ENCODE data around the gene ZNF710. TPM values are rescaled to one million over a fixed set of nuclear protein-coding genes. Genes with fewer than 3 reads are reported as not detected.

ZNF710 gene
- total and polyA plus RNA-seq, 9 of the 15 experiments (the other 6 are each of a cell fraction or from before 2014, with no cell fraction given): 0.56 to 14.2 (median 5.2) TPM

GRCh38 chr15:90080818-90081393 is 79.8 kb downstream of the ZNF710 start:
- H3K4me1 ChIP-seq (replicated peaks in 1 of 2; ENCODE audit: control insufficient read depth in 2 of 2, insufficient read depth in 2 of 2, low read length in 2 of 2): peaks cover 0 to 24% of the 10 kb centered on the region in 2 experiments; a peak in 1 of 5 replicates
- no peaks in the 10 kb centered on the region for H4K20me1 ChIP-seq (replicated peaks; ENCODE audit: control insufficient read depth, insufficient read depth, low read length)
- POLR2A ChIA-PET: interaction anchor here (0.6 to 1.3 kb wide), 3 partner anchors 17 to 78 kb away, joined by 3 to 6 read pairs (median 4); no protein-coding TSS in a partner anchor
- ATAC-seq (no peak), FAIRE-seq (no peak), DNase-seq (ENCODE audit: extremely low read depth in 1 of 4, low spot score in 3 of 4) (no peak)
- no peaks in the 10 kb centered on the region for H3K9me3 ChIP-seq (replicated peaks; ENCODE audit: control insufficient read depth, insufficient read depth, low read depth, low read length)
- intact Hi-C loops (cut with micrococcal nuclease) (no loop called here), in situ Hi-C loops (cut with MboI) (no loop called here)
- no peaks in the 10 kb centered on the region for H3K9me1 ChIP-seq (ENCODE audit: control insufficient read depth, insufficient read depth, low read length)
- peaks cover 23% of the 10 kb centered on the region; the same call in 2 of the 3 replicates for H3K36me3 ChIP-seq (ENCODE audit: control insufficient read depth, insufficient read depth, low read length)
- no peaks in the 10 kb centered on the region for H3K79me2 ChIP-seq (ENCODE audit: control insufficient read depth, insufficient read depth, low read length)
- H3K27me3 ChIP-seq (ENCODE audit: control insufficient read depth in 2 of 2, insufficient read depth in 2 of 2, low read length in 2 of 2): no peaks in the 10 kb centered on the region
- 84% methylated on average over 6 of the region's 11 CpGs for WGBS (ENCODE audit: insufficient coverage, low coverage, missing lambda C conversion rate)
- no peak overlapping the region for H3K27ac ChIP-seq (ENCODE audit: extremely low read depth, low read depth, low read length)
- H3K9ac ChIP-seq (ENCODE audit: insufficient read depth in 1 of 2, low read depth in 2 of 2, low read length in 2 of 2): peak overlapping the region in 1 of 2 experiments; percentile 70; a peak in 1 of 4 replicates
- BruUV-seq (replicated peaks): no TSS peak
- TF ChIP-seq POLR2G (IDR thresholded peaks at IDR 0.05; ENCODE audit: low read depth, low read length) (peak; percentile 17; the same call in 1 of the 2 replicates), GATAD2B (IDR thresholded peaks at IDR 0.05; ENCODE audit: borderline replicate concordance) (no peak), RBM22 (IDR thresholded peaks at IDR 0.05; ENCODE audit: low read depth, low read length, poor library complexity, severe bottlenecking) (peak; percentile 64)
- no peak overlapping the region for H3K4me2 ChIP-seq (ENCODE audit: insufficient read depth, low read length)
- H3K4me3 ChIP-seq: no peak overlapping the region
- no peak overlapping the region for H2AFZ ChIP-seq (ENCODE audit: low read depth, low read length)
- CTCF ChIA-PET (ENCODE audit: low intra/inter-chr PET ratio): interaction anchor here (0.7 kb wide), 1 partner anchor 9 kb away, joined by 3 read pairs; no protein-coding TSS in a partner anchor

- Histone ChIP-seq H2AFZ (ENCODE audit: low read depth, low read length) (no peak overlapping the region), H3K9me1 (ENCODE audit: control insufficient read depth, insufficient read depth, low read length) (no peaks in the 10 kb centered on the region), H3K4me2 (ENCODE audit: insufficient read depth, low read length) (no peak overlapping the region), H4K20me1 (replicated peaks; ENCODE audit: control insufficient read depth, insufficient read depth, low read length) (0 out of 2 replicates have a peak, but pooled peaks cover 2% of the 10 kb centered on the region), H3K4me1 (replicated peaks in 1 of 2; ENCODE audit: control insufficient read depth in 2 of 2, insufficient read depth in 2 of 2, low read length in 2 of 2) (peaks cover 0 to 24% of the 10 kb centered on the region in 2 experiments; a peak in 1 of 5 replicates), H3K9me3 (replicated peaks; ENCODE audit: control insufficient read depth, insufficient read depth, low read depth, low read length) (no peaks in the 10 kb centered on the region), H3K4me3 (no peak overlapping the region), H3K27me3 (ENCODE audit: control insufficient read depth in 2 of 2, insufficient read depth in 2 of 2, low read length in 2 of 2) (no peaks in the 10 kb centered on the region), H3K79me2 (ENCODE audit: control insufficient read depth, insufficient read depth, low read length) (no peaks in the 10 kb centered on the region), H3K27ac (ENCODE audit: extremely low read depth, low read depth, low read length) (no peak overlapping the region), H3K9ac (ENCODE audit: insufficient read depth in 1 of 2, low read depth in 2 of 2, low read length in 2 of 2) (no peak overlapping the region), H3K36me3 (ENCODE audit: control insufficient read depth, insufficient read depth, low read length) (peaks cover 27% of the 10 kb centered on the region; the same call in 2 of the 3 replicates)
- no TSS peak for BruUV-seq (replicated peaks)
- TF ChIP-seq RBM22 (IDR thresholded peaks at IDR 0.05; ENCODE audit: low read depth, low read length, poor library complexity, severe bottlenecking) (peak; percentile 25), POLR2G (IDR thresholded peaks at IDR 0.05; ENCODE audit: low read depth, low read length) (0 out of 2 replicates have a peak, but pooled peaks have one; percentile 28), USF2 (CRISPR knock-in tag; IDR thresholded peaks at IDR 0.05) (no peak)
- 65% methylated on average over 7 of the region's 9 CpGs for WGBS (ENCODE audit: insufficient coverage, low coverage, missing lambda C conversion rate)
- DNase-seq (ENCODE audit: extremely low read depth in 1 of 4, low spot score in 3 of 4) (no peak), ATAC-seq (peak; percentile 12; the same call in 1 of the 3 replicates), FAIRE-seq (no peak)
- in situ Hi-C loops (cut with MboI): no loop called here
- CTCF ChIA-PET (ENCODE audit: low intra/inter-chr PET ratio): no interaction called here
- intact Hi-C loops (cut with micrococcal nuclease): no loop called here
- POLR2A ChIA-PET: interaction anchor here (0.6 kb wide), 2 partner anchors 150 to 165 kb away, joined by 3 read pairs; no protein-coding TSS in a partner anchor
Observed at GRCh38 chr15:90082140-90082715, 81.1 kb downstream of the ZNF710 start.

Measured in K562 (cell line).